Measurements from ENCODE around the gene ATP2A3. TPM values are rescaled to one million over a fixed set of nuclear protein-coding genes. Genes with fewer than 3 reads are reported as not detected.

The ATP2A3 gene
- total RNA-seq, 1 experiment from 2014 or later = 13.3 TPM

- no peaks in the 10 kb centered on the region for H3K23me2 ChIP-seq (ENCODE audit: insufficient read length, low read depth, low read length, poor library complexity, severe bottlenecking)
- no peaks in the 10 kb centered on the region for H3K79me1 ChIP-seq (ENCODE audit: insufficient read depth, low read depth, low read length, poor library complexity, severe bottlenecking)
- H3K9me3 ChIP-seq (ENCODE audit: control insufficient read depth, low read depth, low read length) = no peaks in the 10 kb centered on the region
- H3K9ac ChIP-seq (ENCODE audit: extremely low read depth, insufficient read length, low read length) = no peak overlapping the region
- no peak overlapping the region for H2BK120ac ChIP-seq (ENCODE audit: low read depth, low read length, poor library complexity, severe bottlenecking)
- H3K18ac ChIP-seq (ENCODE audit: insufficient read length, low read depth, low read length) = no peak overlapping the region
- H3K9me3 Mint-ChIP-seq = no peaks in the 10 kb centered on the region
- no peak overlapping the region for H3K23ac ChIP-seq (ENCODE audit: insufficient read length, low read depth, low read length)
- H3K56ac ChIP-seq (ENCODE audit: insufficient read length, low read depth, low read length) = no peak overlapping the region
- H3K4me1 ChIP-seq (ENCODE audit: insufficient read depth, low read length) = no peaks in the 10 kb centered on the region; the same call in 1 of the 2 replicates
- no peaks in the 10 kb centered on the region for H4K20me1 ChIP-seq (ENCODE audit: control insufficient read depth, insufficient read depth, insufficient read length)
- H2BK15ac ChIP-seq (ENCODE audit: low read depth, low read length) = no peak overlapping the region
- H3K4ac ChIP-seq (ENCODE audit: low read depth, low read length) = no peak overlapping the region
- TF ChIP-seq CTCF (conservative IDR thresholded peaks at IDR 0.05) = no peak
- no peak overlapping the region for H2BK12ac ChIP-seq (ENCODE audit: insufficient read length, low read depth, low read length)
- no peak overlapping the region for H3K27ac ChIP-seq (ENCODE audit: insufficient read length, low read depth, low read length)
- WGBS (ENCODE audit: extremely low coverage, insufficient read length, low lambda C conversion rate) = no CpG with 5 or more reads among the region's 6 CpGs
- no peaks in the 10 kb centered on the region for H3K79me2 ChIP-seq (ENCODE audit: insufficient read depth, low read length)
- no peak for DNase-seq
- H3K14ac ChIP-seq (ENCODE audit: insufficient read depth, low read length) = no peak overlapping the region
- no peak overlapping the region for H2AFZ ChIP-seq (ENCODE audit: low read length)
- no peaks in the 10 kb centered on the region for H3K36me3 Mint-ChIP-seq (ENCODE audit: insufficient read depth in 1 of 3, low read depth in 3 of 3)
- no peak overlapping the region for H3K4me3 Mint-ChIP-seq
- no peak overlapping the region for H4K91ac ChIP-seq (ENCODE audit: insufficient read length, low read depth, low read length)
- H3K27ac Mint-ChIP-seq = no peak overlapping the region
- no peaks in the 10 kb centered on the region; the same call in 1 of the 2 replicates for H3K27me3 Mint-ChIP-seq (ENCODE audit: low read depth)
- no peak overlapping the region for H2BK5ac ChIP-seq (ENCODE audit: insufficient read length, low read length)
- no peak overlapping the region for H3K4me2 ChIP-seq (ENCODE audit: insufficient read depth, insufficient read length, low read length)
- H3K4me1 Mint-ChIP-seq = peaks cover 7 to 8% of the 10 kb centered on the region in 2 experiments
- no peaks in the 10 kb centered on the region for H3K27me3 ChIP-seq (ENCODE audit: insufficient read depth, low read length)
- no peak overlapping the region for H4K8ac ChIP-seq (replicated peaks; ENCODE audit: insufficient read length, low read depth, low read length)
- H2AK5ac ChIP-seq (ENCODE audit: insufficient read length, low read length) = no peak overlapping the region
- no peak overlapping the region for H2BK20ac ChIP-seq (ENCODE audit: low read depth, low read length, poor library complexity, severe bottlenecking)
- no peak overlapping the region for H4K5ac ChIP-seq (ENCODE audit: insufficient read length, low read depth, low read length)
- no peak overlapping the region for H3T11ph ChIP-seq (ENCODE audit: low read length)
Observed at GRCh38 chr17:3900646-3901045, 63.6 kb downstream of the ATP2A3 start.

Measured in H9 (cell line).